Hindlimb muscle (tissue), 1 donor: ENCODE results near the gene TIMP2. TPM values are rescaled to one million over a fixed set of nuclear protein-coding genes. Genes with fewer than 3 reads are reported as not detected.

Experiments used
- DNase-seq: peaks from one replicate; pipeline ENCODE4 v3.0.0-alpha.2; 2013
- polyA plus RNA-seq: library from polyadenylated mRNA; unstranded; fragments of 120-200 nt; gene quantifications from one replicate; pipeline ENCODE4 v1.2.1, GENCODE V29; 2013; ENCODE audit not compliant: insufficient read length

The TIMP2 gene
- polyA plus RNA-seq, 1 donor = 185 TPM

DNA sequence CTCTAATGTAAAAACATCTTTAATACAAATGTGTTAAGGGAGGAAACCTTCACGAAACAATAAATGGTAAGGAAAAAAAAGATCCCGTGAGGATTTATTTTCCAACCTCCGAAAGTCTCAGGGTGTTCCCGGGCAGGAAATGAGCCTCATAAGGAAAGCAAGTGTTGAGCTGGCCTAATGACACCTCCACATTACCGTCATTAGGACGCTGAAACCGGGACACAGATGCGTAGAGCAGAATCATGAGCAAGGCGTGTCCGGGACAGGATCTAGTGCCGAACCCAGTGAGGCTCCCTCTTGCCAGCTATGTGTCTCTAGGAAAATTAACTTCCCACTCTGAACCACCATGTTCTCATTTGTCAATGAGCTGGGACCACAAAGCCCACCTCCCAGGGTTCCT lies 120.4 kb downstream of the TIMP2 start:
- DNase-seq = no peak

DNA sequence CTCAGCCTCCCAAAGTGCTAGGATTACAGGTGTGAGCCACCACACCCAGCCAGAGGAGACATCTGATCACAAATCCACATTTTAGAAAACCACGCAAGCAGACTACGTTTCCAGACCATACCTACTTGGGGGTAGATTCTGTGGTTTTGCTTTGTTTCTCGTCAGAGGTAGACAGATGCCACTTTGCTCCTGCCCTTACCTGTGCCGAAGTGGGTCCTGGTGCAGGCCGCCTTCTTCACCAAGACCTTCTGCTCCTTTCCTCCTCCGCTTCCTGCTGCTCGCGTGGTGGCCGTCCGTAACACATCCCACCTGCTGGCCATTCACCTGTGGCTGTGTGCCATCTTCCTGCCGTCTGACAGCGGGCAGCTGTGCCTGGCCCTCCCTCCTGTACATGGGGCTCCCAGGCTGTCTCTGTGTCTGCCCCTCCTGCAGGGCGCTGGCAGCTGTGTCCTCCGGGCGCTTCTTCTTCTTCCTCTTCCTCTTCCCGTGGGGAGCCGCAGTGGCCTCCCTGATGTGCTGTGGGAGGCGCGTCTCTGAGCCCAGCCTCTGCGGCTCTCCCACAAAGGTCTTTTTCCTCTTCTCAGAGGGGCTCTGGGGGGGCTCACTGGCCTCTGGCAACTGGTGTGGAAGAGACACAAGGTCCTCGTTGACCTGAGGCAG lies 121.9 kb downstream of the TIMP2 start:
- no peak for DNase-seq

Other genes with a start within 250 kb of the TIMP2 start
- 22.1 TPM for gene CYTH1, start 143.1 kb downstream of the TIMP2 start, polyA plus RNA-seq
- 30.5 TPM for gene USP36, start 84.6 kb downstream of the TIMP2 start, polyA plus RNA-seq
- 0.79 TPM for gene CEP295NL, start 22.2 kb downstream of the TIMP2 start, polyA plus RNA-seq
- 67.9 TPM for gene LGALS3BP, start 54.5 kb upstream of the TIMP2 start, polyA plus RNA-seq
- 35.9 TPM for gene CANT1, start 84.4 kb upstream of the TIMP2 start, polyA plus RNA-seq
- 4.2 TPM for gene C1QTNF1, start 98.8 kb upstream of the TIMP2 start, polyA plus RNA-seq
- 21.9 TPM for gene ENGASE, start 149.4 kb upstream of the TIMP2 start, polyA plus RNA-seq